H1 (cell line): ENCODE data around the gene MTF1. TPM values are rescaled to one million over a fixed set of nuclear protein-coding genes. Genes with fewer than 3 reads are reported as not detected.

Experiments
- CTCF ChIA-PET: fragments of 300-600 bp; sonication (Branson Sonifier 250); formaldehyde crosslinking; loops from one replicate; lab custom pipeline; 2021; ENCODE audit not compliant: partially characterized antibody; lab: Charles Lee
- POLR2A ChIA-PET: fragments of 300-600 bp; sonication (Branson Sonifier 250); formaldehyde crosslinking; loops from one replicate; lab custom pipeline; 2021; ENCODE audit warnings: inconsistent platforms; ENCODE audit not compliant: partially characterized antibody; lab: Charles Lee
- DNase-seq, 2 experiments: peaks; one replicate each; pipeline versions ENCODE4 v3.0.0 to v3.0.0-alpha.2; 2010 to 2022; ENCODE audit warnings: low spot score in 2 of 2, low read depth in 1 of 2, mixed read lengths in 1 of 2
- FAIRE-seq: peaks from 2 replicates; lab custom pipeline; 2011; peaks lifted over from hg19 to GRCh38; lab: Jason Lieb, UNC
- H2AFZ ChIP-seq: 2 replicates; pipeline ENCODE4 v1.8.1; 2012; ENCODE audit warnings: low read length, inconsistent platforms
- H2AK5ac ChIP-seq: 2 replicates; pipeline ENCODE4 v1.6.1; 2013; ENCODE audit warnings: low read depth, low read length
- H2BK120ac ChIP-seq: replicated peaks from 2 replicates; pipeline ENCODE3; 2013; ENCODE audit warnings: low read depth, low read length, inconsistent platforms
- H2BK12ac ChIP-seq: 2 replicates; pipeline ENCODE4 v1.6.1; 2013; ENCODE audit warnings: low read depth, low read length
- H2BK15ac ChIP-seq: 2 replicates; pipeline ENCODE4 v1.6.1; 2013; ENCODE audit warnings: low read length
- H2BK20ac ChIP-seq: 2 replicates; pipeline ENCODE4 v1.6.1; 2013; ENCODE audit warnings: low read length
- H2BK5ac ChIP-seq: 2 replicates; pipeline ENCODE4 v1.6.1; 2013; ENCODE audit warnings: low read depth, low read length
- H3K14ac ChIP-seq: 2 replicates; pipeline ENCODE4 v1.6.1; 2013; ENCODE audit warnings: inconsistent platforms; ENCODE audit not compliant: insufficient read length
- H3K18ac ChIP-seq: 2 replicates; pipeline ENCODE4 v1.6.1; 2013; ENCODE audit warnings: low read length; ENCODE audit errors: extremely low read depth
- H3K23ac ChIP-seq: 2 replicates; pipeline ENCODE4 v1.6.1; 2013; ENCODE audit warnings: inconsistent platforms; ENCODE audit not compliant: insufficient read length
- H3K23me2 ChIP-seq: 2 replicates; pipeline ENCODE4 v1.6.1; 2013; ENCODE audit warnings: low read depth, low read length
- H3K27ac ChIP-seq: 2 replicates; pipeline ENCODE4 v1.6.1; 2011; ENCODE audit warnings: low read depth, low read length, inconsistent platforms
- H3K27me3 ChIP-seq, 4 experiments: replicated peaks in 1 of 4; 1 replicate in 1 of 4; 2 replicates in 3 of 4; pipeline versions ENCODE4 v1.6.1 to v1.8.1; 2011 to 2013; ENCODE audit warnings: low read length in 3 of 4, mild to moderate bottlenecking in 3 of 4, inconsistent platforms in 2 of 4, mixed read lengths in 2 of 4, moderate library complexity in 1 of 4; ENCODE audit not compliant: control insufficient read depth in 3 of 4, insufficient read depth in 3 of 4; ENCODE audit errors: extremely low read depth in 1 of 4
- H3K36me3 ChIP-seq, 4 experiments: 2 replicates each; pipeline versions ENCODE4 v1.6.1 to v1.8.1; 2011 to 2013; ENCODE audit warnings: mild to moderate bottlenecking in 4 of 4, low read length in 3 of 4, moderate library complexity in 2 of 4, control low read depth in 1 of 4, inconsistent platforms in 1 of 4; ENCODE audit not compliant: insufficient read depth in 4 of 4, control insufficient read depth in 2 of 4
- H3K4ac ChIP-seq: replicated peaks from 2 replicates; pipeline ENCODE3; 2013; ENCODE audit warnings: low read length, low read depth, mixed read lengths, inconsistent platforms; ENCODE audit not compliant: insufficient read length
- H3K4me1 ChIP-seq, 4 experiments: replicated peaks in 1 of 4; 1 replicate in 1 of 4; 2 replicates in 3 of 4; pipeline versions ENCODE4 v1.6.1 to v1.8.1; 2011 to 2013; ENCODE audit warnings: low read length in 3 of 4, inconsistent platforms in 2 of 4, mixed read lengths in 1 of 4; ENCODE audit not compliant: insufficient read depth in 4 of 4, control insufficient read depth in 3 of 4
- H3K4me2 ChIP-seq, 2 experiments: 2 replicates each; pipeline versions ENCODE4 v1.6.1 to v1.8.1; 2011 to 2013; ENCODE audit warnings: low read depth in 2 of 2, low read length in 2 of 2, control low read depth in 1 of 2, inconsistent platforms in 1 of 2, mild to moderate bottlenecking in 1 of 2; ENCODE audit not compliant: insufficient read depth in 1 of 2
- H3K4me3 ChIP-seq, 4 experiments: fragments of 200-600, 300-600 bp in 1 of 4; sonication (generic), shearing (Covaris generic), sonication (Bioruptor Twin) in 1 of 4; 2 replicates each; pipeline versions ENCODE4 v1.5.1 to v1.8.1; 2011 to 2016; ENCODE audit warnings: low read length in 4 of 4, low read depth in 3 of 4, control low read depth in 2 of 4, inconsistent platforms in 2 of 4, mild to moderate bottlenecking in 2 of 4, mixed read lengths in 1 of 4, moderate library complexity in 1 of 4; ENCODE audit not compliant: insufficient read depth in 2 of 4; ENCODE audit errors: extremely low read depth in 1 of 4
- H3K56ac ChIP-seq: replicated peaks from 2 replicates; pipeline ENCODE3; 2013; ENCODE audit warnings: low read depth, mild to moderate bottlenecking, mixed read lengths, low read length, inconsistent platforms; ENCODE audit not compliant: insufficient read length
- H3K79me1 ChIP-seq: 2 replicates; pipeline ENCODE4 v1.6.1; 2013; ENCODE audit warnings: low read depth, low read length, control low read depth
- H3K79me2 ChIP-seq, 2 experiments: 2 replicates each; pipeline versions ENCODE4 v1.6.1 to v1.8.1; 2012 to 2013; ENCODE audit warnings: low read length in 2 of 2, mild to moderate bottlenecking in 2 of 2, inconsistent platforms in 1 of 2; ENCODE audit not compliant: insufficient read depth in 2 of 2, control insufficient read depth in 1 of 2
- H3K9ac ChIP-seq, 4 experiments: replicated peaks in 1 of 4; 1 replicate in 1 of 4; 2 replicates in 3 of 4; pipeline versions ENCODE4 v1.6.1 to v1.8.1; 2011 to 2013; ENCODE audit warnings: low read depth in 3 of 4, low read length in 3 of 4, control low read depth in 2 of 4, mild to moderate bottlenecking in 2 of 4, moderate library complexity in 2 of 4, inconsistent platforms in 1 of 4; ENCODE audit errors: extremely low read depth in 1 of 4
- H3K9me3 ChIP-seq, 2 experiments: 2 replicates each; pipeline versions ENCODE4 v1.6.1 to v1.8.1; 2012 to 2013; ENCODE audit warnings: mild to moderate bottlenecking in 2 of 2, moderate library complexity in 2 of 2, control low read depth in 1 of 2, inconsistent platforms in 1 of 2, low read depth in 1 of 2, low read length in 1 of 2, mixed read lengths in 1 of 2; ENCODE audit not compliant: insufficient read depth in 2 of 2
- H4K20me1 ChIP-seq, 2 experiments: replicated peaks in 1 of 2; 2 replicates each; pipeline versions ENCODE3 to v1.8.1; 2011 to 2013; ENCODE audit warnings: inconsistent platforms in 2 of 2, low read length in 2 of 2, mild to moderate bottlenecking in 1 of 2; ENCODE audit not compliant: insufficient read depth in 2 of 2, control insufficient read depth in 1 of 2
- H4K5ac ChIP-seq: 2 replicates; pipeline ENCODE4 v1.6.1; 2013; ENCODE audit warnings: low read length, low read depth, mixed read lengths, inconsistent platforms; ENCODE audit not compliant: insufficient read length
- H4K8ac ChIP-seq: 2 replicates; pipeline ENCODE4 v1.8.0; 2013; ENCODE audit warnings: mild to moderate bottlenecking, moderate library complexity, low read length, inconsistent platforms; ENCODE audit not compliant: insufficient read depth; ENCODE audit errors: extremely low read depth
- H4K91ac ChIP-seq: replicated peaks from 2 replicates; pipeline ENCODE3; 2013; ENCODE audit warnings: low read length, mixed read lengths, inconsistent platforms; ENCODE audit not compliant: insufficient read length
- CBX8 ChIP-seq: fragments of 300-800, 300-1000 bp; sonication (generic); IDR thresholded peaks from 2 replicates; pipeline ENCODE4 v1.7.1; 2016; ENCODE audit warnings: low read depth, low read length, borderline replicate concordance
- CEBPB ChIP-seq: IDR thresholded peaks from 2 replicates; pipeline ENCODE4 v1.6.1; 2012; ENCODE audit warnings: low read depth, low read length
- E2F6 ChIP-seq: IDR thresholded peaks from 2 replicates; pipeline ENCODE4 v1.6.1; 2012; ENCODE audit warnings: inconsistent platforms
- SP4 ChIP-seq: IDR thresholded peaks from 2 replicates; pipeline ENCODE4 v1.6.1; 2012; ENCODE audit warnings: low read length, inconsistent platforms
- WGBS, 2 experiments: shearing (Covaris generic) in 1 of 2; methylation state at CpG; one replicate each; pipeline versions ENCODE4 v1.1.6 to v1.1.7; 2013 to 2015; ENCODE audit warnings: low lambda C conversion rate in 2 of 2, mixed read lengths in 2 of 2, inconsistent platforms in 1 of 2, low coverage in 1 of 2, missing lambda C conversion rate in 1 of 2; ENCODE audit not compliant: insufficient replicate concordance in 2 of 2, insufficient coverage in 1 of 2, insufficient read length in 1 of 2; ENCODE audit errors: extremely low coverage in 1 of 2, missing lambda C conversion rate in 1 of 2; 5-methylcytosine and 5-hydroxymethylcytosine counted together
- polyA plus RNA-seq, 7 experiments: library from polyadenylated mRNA; depleted of rRNA in 3 of 7; stranded (reverse) in 5 of 7; unstranded in 2 of 7; fragments of >200 nt in 5 of 7; fragments of 200-250 nt in 2 of 7; gene quantifications; 1 replicate in 5 of 7; 2 replicates in 1 of 7; 4 replicates in 1 of 7; pipeline versions ENCODE4 v1.2.1 to v1.2.3, GENCODE V29; 2011 to 2013; ENCODE audit warnings: missing spikeins in 2 of 7, mixed read lengths in 2 of 7
- total RNA-seq: library from RNA; stranded (reverse); fragmentation: NEBNext Ultra II Directional; extraction: Animal tissue kit (Norgen Biotek cat#: 25700); gene quantifications from 2 replicates; pipeline ENCODE4 v1.2.1, GENCODE V29; 2021

MTF1 gene
- total and polyA plus RNA-seq, 2 of the 8 experiments (the other 6 are each of a cell fraction or from before 2014, with no cell fraction given) = 4.0 to 15.5 TPM

GRCh38 chr1:37825506-37825905 is 33.9 kb downstream of the MTF1 start:
- Histone ChIP-seq H3K27me3 (no peaks in the 10 kb centered on the region), H4K91ac (no peak overlapping the region), H3K23me2 (no peaks in the 10 kb centered on the region), H4K8ac (no peak overlapping the region), H3K4me1 (no peaks in the 10 kb centered on the region), H3K56ac (no peak overlapping the region), H2BK15ac (no peak overlapping the region), H2AK5ac (no peak overlapping the region), H3K4me2 (no peak overlapping the region), H3K79me2 (no peaks in the 10 kb centered on the region), H3K23ac (no peak overlapping the region), H3K14ac (no peak overlapping the region), H3K79me1 (no peaks in the 10 kb centered on the region), H3K18ac (no peak overlapping the region), H3K4ac (no peak overlapping the region), H3K4me3 (no peak overlapping the region), H2BK120ac (no peak overlapping the region), H4K5ac (no peak overlapping the region), H4K20me1 (no peaks in the 10 kb centered on the region), H2BK5ac (no peak overlapping the region), H3K9ac (no peak overlapping the region), H3K9me3 (no peaks in the 10 kb centered on the region), H2AFZ (no peak overlapping the region), H3K36me3 (peaks cover 7 to 28% (median 21%) of the 10 kb centered on the region in 4 experiments), H3K27ac (no peak overlapping the region), H2BK20ac (no peak overlapping the region), H2BK12ac (no peak overlapping the region)
- no peak for DNase-seq
- no peak for FAIRE-seq
- WGBS, 2 experiments = 100% methylated on average over 2 of the region's 2 CpGs; no CpG with 5 or more reads in 1 of the 2 experiments
- POLR2A ChIA-PET = no interaction called here
- CTCF ChIA-PET = interaction anchor here (0.6 to 1.8 kb wide), 3 partner anchors 27 to 56 kb away, joined by 3 to 5 read pairs (median 3); partner anchors contain the start of gene MTF1
- TF ChIP-seq E2F6 = no peak
- TF ChIP-seq CEBPB = no peak
- TF ChIP-seq CBX8 = no peak
- TF ChIP-seq SP4 = no peak
